HEK293 (cell line): ENCODE results near the gene GATAD2A.

ENCODE experiments used
- CTCF ChIA-PET: fragments of 350-600 bp; formaldehyde crosslinking; extraction: SDS; loops from one replicate; lab custom pipeline; 2021; ENCODE audit warnings: antibody characterized with exemption; lab: Yijun Ruan, JAX
- POLR2A ChIA-PET: fragments of 300-600 bp; formaldehyde crosslinking; extraction: SDS; loops from one replicate; lab custom pipeline; 2020; ENCODE audit warnings: antibody characterized with exemption, inconsistent platforms; lab: Yijun Ruan, JAX
- H3K27ac ChIP-seq: fragments of 200-500 bp; sonication (Bioruptor generic); 2 replicates; pipeline ENCODE4 v1.5.1; 2014; ENCODE audit warnings: low read depth, low read length, control low read depth, inconsistent platforms; ENCODE audit errors: extremely low read depth
- H3K36me3 ChIP-seq, 2 experiments: fragments of 200-500 bp in 1 of 2; sonication (Bioruptor generic) in 1 of 2; 1 replicate in 1 of 2; 2 replicates in 1 of 2; pipeline ENCODE4 v1.5.1; 2014 to 2017; ENCODE audit warnings: inconsistent platforms in 2 of 2, low read length in 2 of 2; ENCODE audit not compliant: control insufficient read depth in 2 of 2, insufficient read depth in 1 of 2
- H3K4me1 ChIP-seq: fragments of 200-500 bp; sonication (Bioruptor generic); 2 replicates; pipeline ENCODE4 v1.5.1; 2014; ENCODE audit warnings: mild to moderate bottlenecking, low read length, inconsistent platforms; ENCODE audit not compliant: control insufficient read depth, insufficient read depth
- H3K4me3 ChIP-seq: 2 replicates; pipeline ENCODE4 v1.5.1; 2011; ENCODE audit warnings: low read depth, mild to moderate bottlenecking, control low read depth, low read length, moderate library complexity
- H3K9me3 ChIP-seq: fragments of 200-500 bp; sonication (Bioruptor generic); 2 replicates; pipeline ENCODE4 v1.5.1; 2014; ENCODE audit warnings: low read depth, low read length, inconsistent platforms; ENCODE audit not compliant: control insufficient read depth, insufficient read depth
- CTCF ChIP-seq: fragments of 450-650 bp; formaldehyde crosslinking; IDR thresholded peaks from 2 replicates; pipeline ENCODE4 v1.5.1; 2016; ENCODE audit warnings: missing biosample characterization, missing genetic modification characterization
- ELK4 ChIP-seq: IDR thresholded peaks from 2 replicates; pipeline ENCODE4 v1.6.1; 2011; ENCODE audit warnings: mild to moderate bottlenecking, low read depth, low read length, borderline replicate concordance
- HIC1 ChIP-seq: fragments of 450-650 bp; formaldehyde crosslinking; IDR thresholded peaks from 2 replicates; pipeline ENCODE4 v1.5.1; 2016; ENCODE audit warnings: missing biosample characterization, missing genetic modification characterization
- SETDB1 ChIP-seq: IDR thresholded peaks from one replicate; pipeline ENCODE4 v1.6.1; 2017; ENCODE audit warnings: mild to moderate bottlenecking, low read length, moderate library complexity, mixed read lengths; ENCODE audit not compliant: insufficient read length
- SP3 ChIP-seq: fragments of 450-650 bp; formaldehyde crosslinking; IDR thresholded peaks from 2 replicates; pipeline ENCODE4 v1.5.1; 2016; ENCODE audit warnings: missing biosample characterization, missing genetic modification characterization
- ZBTB21 ChIP-seq: fragments of 450-650 bp; formaldehyde crosslinking; IDR thresholded peaks from 2 replicates; pipeline ENCODE4 v1.5.1; 2017; ENCODE audit warnings: missing biosample characterization, missing genetic modification characterization
- ZFP41 ChIP-seq: fragments of 450-650 bp; formaldehyde crosslinking; IDR thresholded peaks from 2 replicates; pipeline ENCODE4 v1.5.1; 2016; ENCODE audit warnings: missing biosample characterization, missing genetic modification characterization, borderline replicate concordance
- ZNF18 ChIP-seq: fragments of 450-650 bp; formaldehyde crosslinking; IDR thresholded peaks from 2 replicates; pipeline ENCODE4 v1.5.1; 2016; ENCODE audit warnings: missing biosample characterization, missing genetic modification characterization
- ZNF239 ChIP-seq: fragments of 450-650 bp; formaldehyde crosslinking; IDR thresholded peaks from 2 replicates; pipeline ENCODE4 v1.5.1; 2016; ENCODE audit warnings: missing biosample characterization, missing genetic modification characterization
- ZNF280C ChIP-seq: fragments of 450-650 bp; formaldehyde crosslinking; IDR thresholded peaks from 2 replicates; pipeline ENCODE4 v1.5.1; 2016; ENCODE audit warnings: missing biosample characterization, missing genetic modification characterization
- ZNF280D ChIP-seq: fragments of 450-650 bp; formaldehyde crosslinking; IDR thresholded peaks from 2 replicates; pipeline ENCODE4 v1.5.1; 2016; ENCODE audit warnings: missing biosample characterization, missing genetic modification characterization
- ZNF529 ChIP-seq: fragments of 450-650 bp; formaldehyde crosslinking; IDR thresholded peaks from 2 replicates; pipeline ENCODE4 v1.5.1; 2017; ENCODE audit warnings: missing genetic modification characterization, missing biosample characterization; ENCODE audit not compliant: insufficient replicate concordance
- ZNF558 ChIP-seq: fragments of 450-650 bp; formaldehyde crosslinking; IDR thresholded peaks from 2 replicates; pipeline ENCODE4 v1.5.1; 2016; ENCODE audit warnings: missing biosample characterization, missing genetic modification characterization
- ZNF629 ChIP-seq: fragments of 450-650 bp; formaldehyde crosslinking; IDR thresholded peaks from 2 replicates; pipeline ENCODE4 v1.5.1; 2017; ENCODE audit warnings: missing biosample characterization, missing genetic modification characterization
- ZNF670 ChIP-seq: fragments of 450-650 bp; formaldehyde crosslinking; IDR thresholded peaks from 2 replicates; pipeline ENCODE4 v1.5.1; 2016; ENCODE audit warnings: missing biosample characterization, missing genetic modification characterization, low read depth
- ZNF692 ChIP-seq: fragments of 450-650 bp; formaldehyde crosslinking; IDR thresholded peaks from 2 replicates; pipeline ENCODE4 v1.5.1; 2016; ENCODE audit warnings: missing biosample characterization, missing genetic modification characterization
- ZNF837 ChIP-seq: fragments of 450-650 bp; formaldehyde crosslinking; IDR thresholded peaks from 2 replicates; pipeline ENCODE4 v1.5.1; 2016; ENCODE audit warnings: missing biosample characterization, missing genetic modification characterization
- ZSCAN23 ChIP-seq: fragments of 450-650 bp; formaldehyde crosslinking; IDR thresholded peaks from 2 replicates; pipeline ENCODE4 v1.5.1; 2016; ENCODE audit warnings: missing biosample characterization, missing genetic modification characterization

GATAD2A gene

GRCh38 chr19:19384486-19384885 is 21.0 kb upstream of the GATAD2A start:
- POLR2A ChIA-PET, result interaction anchor here (1.6 kb wide), 1 partner anchor 78 kb away, joined by 9 read pairs; no protein-coding TSS in a partner anchor
- peak overlapping the region; percentile 62 for H3K27ac ChIP-seq
- H3K4me1 ChIP-seq, result peaks cover 5% of the 10 kb centered on the region
- no peak overlapping the region for H3K4me3 ChIP-seq
- no peak for TF ChIP-seq SP3 (tag by site-specific recombination)
- TF ChIP-seq SETDB1, result no peak
- no peak for TF ChIP-seq ZNF18 (tag by site-specific recombination)
- TF ChIP-seq ZNF239 (tag by site-specific recombination), result no peak
- TF ChIP-seq ZNF280D (tag by site-specific recombination), result no peak
- no peak for TF ChIP-seq ZFP41 (tag by site-specific recombination)
- TF ChIP-seq ZNF529 (tag by site-specific recombination), result no peak
- TF ChIP-seq ZNF837 (tag by site-specific recombination), result no peak
- TF ChIP-seq ZBTB21 (tag by site-specific recombination), result no peak
- no peak for TF ChIP-seq ZNF280C (tag by site-specific recombination)
- no peak for TF ChIP-seq ZNF629 (tag by site-specific recombination)
- no peaks in the 10 kb centered on the region for H3K36me3 ChIP-seq
- H3K9me3 ChIP-seq, result no peaks in the 10 kb centered on the region
- CTCF ChIA-PET, result interaction anchor here (1.3 kb wide), 1 partner anchor 78 kb away, joined by 3 read pairs; no protein-coding TSS in a partner anchor

GRCh38 chr19:19385131-19385895 is 20.2 kb upstream of the GATAD2A start:
- Histone ChIP-seq H3K9me3 (no peaks in the 10 kb centered on the region), H3K36me3 (peaks cover 0 to 3% of the 10 kb centered on the region in 2 experiments; a peak in 1 of 3 replicates), H3K4me3 (peak overlapping the region; percentile 89), H3K4me1 (peaks cover 5% of the 10 kb centered on the region), H3K27ac (peak overlapping the region; percentile 90)
- CTCF ChIA-PET, result interaction anchor here (0.6 to 1.3 kb wide), 2 partner anchors 77 to 237 kb away, joined by 3 to 4 read pairs; no protein-coding TSS in a partner anchor
- POLR2A ChIA-PET, result interaction anchor here (0.6 to 1.6 kb wide), 13 partner anchors 10 to 391 kb away, joined by 3 to 31 read pairs (median 5); partner anchors contain the start of genes BORCS8, GATAD2A and RFXANK
- TF ChIP-seq CTCF (tag by site-specific recombination) (no peak), ZNF558 (no peak), ZNF670 (tag by site-specific recombination) (no peak), ELK4 (no peak), HIC1 (peak; percentile 15; the same call in 1 of the 2 replicates), ZSCAN23 (tag by site-specific recombination) (no peak), ZNF692 (tag by site-specific recombination) (no peak)
